Adrenal gland (tissue), 12 donors: Measurements from ENCODE around the gene DOK6. TPM values are rescaled to one million over a fixed set of nuclear protein-coding genes. Genes with fewer than 3 reads are reported as not detected.

ENCODE experiments used
- DNase-seq, 7 donors: peaks; one replicate each; pipeline ENCODE4 v3.0.0-alpha.2; 2019 to 2020
- H3K27ac ChIP-seq, 5 donors: fragments of 200-600 bp; sonication (generic) in 4 of 5; 1 replicate in 3 of 5; 2 replicates in 2 of 5; pipeline versions ENCODE4 v1.5.1 to v1.8.0; 2016 to 2020; ENCODE audit warnings: mild to moderate bottlenecking in 1 of 5
- H3K27me3 ChIP-seq: fragments of 200-600 bp; 2 replicates; pipeline ENCODE4 v1.8.0; 2021
- H3K36me3 ChIP-seq, 2 donors: fragments of 200-600 bp; replicated peaks in 1 of 2; 1 replicate in 1 of 2; 2 replicates in 1 of 2; pipeline versions ENCODE4 v1.5.1 to v1.8.0; 2018 to 2022
- H3K4me1 ChIP-seq, 2 donors: fragments of 200-600 bp; replicated peaks in 1 of 2; 1 replicate in 1 of 2; 2 replicates in 1 of 2; pipeline versions ENCODE4 v1.5.1 to v1.8.0; 2018 to 2021
- H3K4me3 ChIP-seq, 4 donors: fragments of 200-600 bp; sonication (generic) in 3 of 4; one replicate each; pipeline ENCODE4 v1.5.1; 2016 to 2018
- H3K9me3 ChIP-seq, 3 donors: fragments of 200-600 bp; sonication (generic) in 1 of 3; replicated peaks in 1 of 3; 1 replicate in 2 of 3; 2 replicates in 1 of 3; pipeline versions ENCODE4 v1.5.1 to v1.8.0; 2016 to 2021
- POLR2A ChIP-seq, 2 donors: fragments of 450-650 bp; IDR thresholded peaks; one replicate each; pipeline ENCODE4 v1.6.1; 2017; ENCODE audit warnings: antibody characterized with exemption in 2 of 2, mild to moderate bottlenecking in 2 of 2, moderate library complexity in 1 of 2
- WGBS, 4 donors: extraction: QIAGEN DNeasy Blood & Tissue Kit in 2 of 4; methylation state at CpG; one replicate each; pipeline versions ENCODE4 v1.1.5 to v1.1.7; 2013 to 2017; 5-methylcytosine and 5-hydroxymethylcytosine counted together
- intact Hi-C, 2 donors: fragments of 100-400 bp; cut with DNase I; formaldehyde crosslinking; loops; one replicate each; pipeline versions ENCODE4 v1.14.1 to v1.15.0; 2022 to 2023
- polyA plus RNA-seq, 3 donors: library from polyadenylated mRNA; stranded (reverse); fragments of 200-250 nt in 2 of 3; fragments of 350-450 nt in 1 of 3; fragmentation: Illumina TruSeq in 1 of 3; extraction: RNeasy Lipid Tissue Mini Kit (QIAGEN cat#74804) in 1 of 3; gene quantifications; one replicate each; pipeline ENCODE4 v1.2.3, GENCODE V29; 2013 to 2014
- total RNA-seq, 9 donors: library from RNA; depleted of rRNA in 4 of 9; stranded (reverse); fragments of >200 nt in 4 of 9; fragments of 120-200 nt in 1 of 9; fragmentation: NEBNext Ultra II Directional in 1 of 9; extraction: Animal tissue kit (Norgen Biotek cat#: 25700) in 1 of 9; gene quantifications; one replicate each; pipeline versions ENCODE4 v1.1.0 to v1.2.4, GENCODE V29; 2013 to 2023
- TF ChIP-seq, protein P1 (sequence below), 6 experiments: fragments of 450-650 bp in 4 of 6; fragments of 200-600 bp in 2 of 6; sonication (generic) in 1 of 6; IDR thresholded peaks; 1 replicate in 5 of 6; 2 replicates in 1 of 6; pipeline versions ENCODE4 v1.5.1 to v1.8.0; 2016 to 2021; ENCODE audit warnings: antibody characterized with exemption in 6 of 6, mild to moderate bottlenecking in 2 of 6, moderate library complexity in 1 of 6
- donor health status: healthy with polysubstance abuse.
- donor health status: Bipolar disorder and iron deficiency.
- donor health status: DM: yes; HTN: yes; CAD: no.
- donor health status: DM: no; HTN: no; CAD: no.
- donor health status: DM: no; HTN: no; CAD: no.
- donor health status: DM: yes; HTN: yes; CAD: no.

DOK6 gene
- total and polyA plus RNA-seq, 12 donors: 0.24 to 4.5 (median 0.76) TPM

GRCh38 chr18:69411199-69411598, 10.5 kb downstream of the DOK6 start:
- TF ChIP-seq, protein P1, sequence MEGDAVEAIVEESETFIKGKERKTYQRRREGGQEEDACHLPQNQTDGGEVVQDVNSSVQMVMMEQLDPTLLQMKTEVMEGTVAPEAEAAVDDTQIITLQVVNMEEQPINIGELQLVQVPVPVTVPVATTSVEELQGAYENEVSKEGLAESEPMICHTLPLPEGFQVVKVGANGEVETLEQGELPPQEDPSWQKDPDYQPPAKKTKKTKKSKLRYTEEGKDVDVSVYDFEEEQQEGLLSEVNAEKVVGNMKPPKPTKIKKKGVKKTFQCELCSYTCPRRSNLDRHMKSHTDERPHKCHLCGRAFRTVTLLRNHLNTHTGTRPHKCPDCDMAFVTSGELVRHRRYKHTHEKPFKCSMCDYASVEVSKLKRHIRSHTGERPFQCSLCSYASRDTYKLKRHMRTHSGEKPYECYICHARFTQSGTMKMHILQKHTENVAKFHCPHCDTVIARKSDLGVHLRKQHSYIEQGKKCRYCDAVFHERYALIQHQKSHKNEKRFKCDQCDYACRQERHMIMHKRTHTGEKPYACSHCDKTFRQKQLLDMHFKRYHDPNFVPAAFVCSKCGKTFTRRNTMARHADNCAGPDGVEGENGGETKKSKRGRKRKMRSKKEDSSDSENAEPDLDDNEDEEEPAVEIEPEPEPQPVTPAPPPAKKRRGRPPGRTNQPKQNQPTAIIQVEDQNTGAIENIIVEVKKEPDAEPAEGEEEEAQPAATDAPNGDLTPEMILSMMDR (IDR thresholded peaks at IDR 0.05): no peak
- no peak for TF ChIP-seq POLR2A (IDR thresholded peaks at IDR 0.05)
- Histone ChIP-seq H3K27me3 (no peaks in the 10 kb centered on the region), H3K4me3 (no peak overlapping the region), H3K36me3 (no peaks in the 10 kb centered on the region), H3K4me1 (no peaks in the 10 kb centered on the region), H3K27ac (no peak overlapping the region), H3K9me3 (no peaks in the 10 kb centered on the region)
- intact Hi-C loops: no loop called here
- DNase-seq: no peak

DNA sequence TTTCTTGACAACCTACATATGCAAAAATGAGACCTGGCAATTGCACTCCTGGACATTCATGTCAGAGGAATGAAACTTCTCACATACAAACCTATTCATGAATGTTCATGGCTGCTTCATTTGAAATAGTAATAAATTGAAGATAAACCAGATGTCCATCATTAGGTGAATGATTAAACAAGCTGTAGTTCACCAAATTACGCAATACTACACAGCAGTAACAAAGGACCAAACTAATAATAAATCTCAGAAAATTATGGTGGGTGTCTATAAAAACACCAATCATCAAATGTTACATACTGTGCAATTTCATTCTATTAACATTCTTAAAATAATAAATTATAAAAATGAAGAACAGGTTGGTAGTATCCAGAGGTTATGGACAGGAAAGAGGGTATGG, 13.5 kb downstream of the DOK6 start:
- TF ChIP-seq, protein P1 (IDR thresholded peaks at IDR 0.05): no peak
- no peak for TF ChIP-seq POLR2A (IDR thresholded peaks at IDR 0.05)
- H3K4me3 ChIP-seq: no peak overlapping the region
- no peaks in the 10 kb centered on the region for H3K27me3 ChIP-seq
- no peaks in the 10 kb centered on the region for H3K9me3 ChIP-seq
- DNase-seq: no peak
- WGBS, 4 donors: 67 to 83% (median 75%) methylated on average over 1 of the region's 1 CpG
- no peaks in the 10 kb centered on the region for H3K36me3 ChIP-seq
- H3K27ac ChIP-seq: no peak overlapping the region
- no peaks in the 10 kb centered on the region for H3K4me1 ChIP-seq
- intact Hi-C loops: no loop called here

GRCh38 chr18:69432847-69433246, 32.2 kb downstream of the DOK6 start:
- no peaks in the 10 kb centered on the region for H3K27me3 ChIP-seq
- H3K9me3 ChIP-seq: no peaks in the 10 kb centered on the region
- DNase-seq: no peak
- H3K4me3 ChIP-seq: no peak overlapping the region
- H3K4me1 ChIP-seq: no peaks in the 10 kb centered on the region
- TF ChIP-seq POLR2A (IDR thresholded peaks at IDR 0.05): no peak
- no peak overlapping the region for H3K27ac ChIP-seq
- no peaks in the 10 kb centered on the region for H3K36me3 ChIP-seq
- intact Hi-C loops: no loop called here

DNA sequence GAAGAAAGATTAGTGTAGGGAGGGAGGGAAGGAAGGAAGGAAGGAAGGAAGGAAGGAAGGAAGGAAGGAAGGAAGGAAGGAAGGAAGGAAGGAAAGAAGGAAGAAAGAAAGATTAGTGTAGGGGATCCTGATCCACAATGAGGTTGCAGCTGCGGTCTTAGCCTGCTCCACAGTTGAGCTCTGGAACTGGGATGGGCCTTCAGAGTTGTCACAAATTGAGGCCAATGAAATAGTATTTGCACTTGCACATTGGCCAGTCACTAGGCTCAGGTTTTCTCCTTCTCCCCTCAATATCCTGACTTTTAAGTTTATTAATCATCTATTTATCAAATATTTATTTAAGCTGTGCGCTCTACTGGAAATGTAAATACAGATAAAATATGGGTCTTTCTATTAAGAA, 34.3 kb downstream of the DOK6 start:
- TF ChIP-seq POLR2A (IDR thresholded peaks at IDR 0.05): no peak
- intact Hi-C loops: no loop called here
- H3K27me3 ChIP-seq: no peaks in the 10 kb centered on the region
- DNase-seq: no peak
- no peak overlapping the region for H3K4me3 ChIP-seq
- WGBS, 4 donors: 93 to 98% (median 95%) methylated on average over 2 of the region's 2 CpGs
- no peaks in the 10 kb centered on the region for H3K9me3 ChIP-seq
- H3K27ac ChIP-seq: no peak overlapping the region
- H3K4me1 ChIP-seq: no peaks in the 10 kb centered on the region
- H3K36me3 ChIP-seq: no peaks in the 10 kb centered on the region

DNA sequence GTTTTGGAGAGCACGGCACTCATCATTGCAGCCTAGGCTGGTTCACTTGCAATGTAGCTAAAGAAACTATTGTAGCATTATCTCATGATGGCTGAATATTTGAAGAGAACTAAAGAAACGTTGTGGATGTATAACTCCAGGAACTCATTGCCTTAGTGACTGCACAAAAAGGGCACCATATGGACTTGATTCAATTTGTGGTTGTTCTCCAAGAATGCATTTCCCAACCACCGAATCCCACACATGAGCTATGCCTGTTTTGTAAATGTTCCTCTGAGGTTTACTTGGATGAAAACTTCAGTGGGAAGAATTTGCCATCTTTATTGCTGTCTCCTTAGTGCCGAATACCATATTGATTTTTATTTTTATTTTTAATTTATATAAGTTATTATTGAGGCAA, 43.5 kb downstream of the DOK6 start:
- TF ChIP-seq POLR2A (IDR thresholded peaks at IDR 0.05): no peak
- TF ChIP-seq, protein P1 (IDR thresholded peaks at IDR 0.05): no peak
- Histone ChIP-seq H3K36me3 (no peaks in the 10 kb centered on the region), H3K9me3 (no peaks in the 10 kb centered on the region), H3K27me3 (no peaks in the 10 kb centered on the region), H3K4me3 (no peak overlapping the region), H3K27ac (no peak overlapping the region), H3K4me1 (no peaks in the 10 kb centered on the region)
- DNase-seq: no peak
- WGBS, 4 donors: 73 to 82% (median 80%) methylated on average over 4 of the region's 4 CpGs
- intact Hi-C loops: no loop called here
